Measurements from ENCODE around the gene BLTP3B. TPM values are rescaled to one million over a fixed set of nuclear protein-coding genes. Genes with fewer than 3 reads are reported as not detected.

BLTP3B gene
- total RNA-seq, 3 donors from 2014 or later = 29.2 to 42.4 (median 40.8) TPM

GRCh38 chr12:100114574-100114973 lies 28.1 kb downstream of the BLTP3B start:
- no peak for DNase-seq (ENCODE audit: low spot score in 2 of 2)
- Histone ChIP-seq H3K4me3 (no peak overlapping the region), H3K27me3 (no peaks in the 10 kb centered on the region), H3K4me1 (peaks cover 0 to 6% of the 10 kb centered on the region in 2 donors), H3K9me3 (no peaks in the 10 kb centered on the region), H3K36me3 (no peaks in the 10 kb centered on the region), H3K27ac (peak overlapping the region in 1 of 2 donors; percentile 31)
- intact Hi-C loops (cut with DNase I; ENCODE audit: low total_unique reads) = no loop called here
- TF ChIP-seq POLR2AphosphoS5 (IDR thresholded peaks at IDR 0.05) (no peak), POLR2A (IDR thresholded peaks at IDR 0.05) (no peak)
- TF ChIP-seq, protein P1, sequence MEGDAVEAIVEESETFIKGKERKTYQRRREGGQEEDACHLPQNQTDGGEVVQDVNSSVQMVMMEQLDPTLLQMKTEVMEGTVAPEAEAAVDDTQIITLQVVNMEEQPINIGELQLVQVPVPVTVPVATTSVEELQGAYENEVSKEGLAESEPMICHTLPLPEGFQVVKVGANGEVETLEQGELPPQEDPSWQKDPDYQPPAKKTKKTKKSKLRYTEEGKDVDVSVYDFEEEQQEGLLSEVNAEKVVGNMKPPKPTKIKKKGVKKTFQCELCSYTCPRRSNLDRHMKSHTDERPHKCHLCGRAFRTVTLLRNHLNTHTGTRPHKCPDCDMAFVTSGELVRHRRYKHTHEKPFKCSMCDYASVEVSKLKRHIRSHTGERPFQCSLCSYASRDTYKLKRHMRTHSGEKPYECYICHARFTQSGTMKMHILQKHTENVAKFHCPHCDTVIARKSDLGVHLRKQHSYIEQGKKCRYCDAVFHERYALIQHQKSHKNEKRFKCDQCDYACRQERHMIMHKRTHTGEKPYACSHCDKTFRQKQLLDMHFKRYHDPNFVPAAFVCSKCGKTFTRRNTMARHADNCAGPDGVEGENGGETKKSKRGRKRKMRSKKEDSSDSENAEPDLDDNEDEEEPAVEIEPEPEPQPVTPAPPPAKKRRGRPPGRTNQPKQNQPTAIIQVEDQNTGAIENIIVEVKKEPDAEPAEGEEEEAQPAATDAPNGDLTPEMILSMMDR (IDR thresholded peaks at IDR 0.05) = no peak

- H3K36me3 ChIP-seq = no peaks in the 10 kb centered on the region
- no peak for DNase-seq (ENCODE audit: low spot score in 2 of 2)
- TF ChIP-seq POLR2AphosphoS5 (IDR thresholded peaks at IDR 0.05) = no peak
- TF ChIP-seq, protein P1 (IDR thresholded peaks at IDR 0.05) = no peak
- TF ChIP-seq POLR2A (IDR thresholded peaks at IDR 0.05) = no peak
- H3K4me3 ChIP-seq = no peak overlapping the region
- intact Hi-C loops (cut with DNase I; ENCODE audit: low total_unique reads) = no loop called here
- H3K27me3 ChIP-seq = no peaks in the 10 kb centered on the region
- no peak overlapping the region for H3K27ac ChIP-seq
- H3K4me1 ChIP-seq = peaks cover 0 to 6% of the 10 kb centered on the region in 2 donors
- no peaks in the 10 kb centered on the region for H3K9me3 ChIP-seq
Observed at GRCh38 chr12:100110276-100110675, 32.4 kb downstream of the BLTP3B start.

GRCh38 chr12:100106861-100107260 lies 35.8 kb downstream of the BLTP3B start:
- Histone ChIP-seq H3K4me3 (no peak overlapping the region), H3K9me3 (no peaks in the 10 kb centered on the region), H3K4me1 (no peaks in the 10 kb centered on the region), H3K27me3 (no peaks in the 10 kb centered on the region), H3K36me3 (no peaks in the 10 kb centered on the region), H3K27ac (no peak overlapping the region)
- intact Hi-C loops (cut with DNase I; ENCODE audit: low total_unique reads) = no loop called here
- no peak for DNase-seq (ENCODE audit: low spot score in 2 of 2)
- TF ChIP-seq POLR2A (IDR thresholded peaks at IDR 0.05) (no peak), POLR2AphosphoS5 (IDR thresholded peaks at IDR 0.05) (no peak)
- TF ChIP-seq, protein P1 (IDR thresholded peaks at IDR 0.05) = no peak

GRCh38 chr12:100105661-100106060 lies 37.0 kb downstream of the BLTP3B start:
- Histone ChIP-seq H3K4me3 (no peak overlapping the region), H3K27ac (no peak overlapping the region), H3K27me3 (no peaks in the 10 kb centered on the region), H3K4me1 (no peaks in the 10 kb centered on the region), H3K36me3 (no peaks in the 10 kb centered on the region), H3K9me3 (no peaks in the 10 kb centered on the region)
- TF ChIP-seq, protein P1 (IDR thresholded peaks at IDR 0.05) = no peak
- TF ChIP-seq POLR2AphosphoS5 (IDR thresholded peaks at IDR 0.05) (no peak), POLR2A (IDR thresholded peaks at IDR 0.05) (no peak)
- intact Hi-C loops (cut with DNase I; ENCODE audit: low total_unique reads) = no loop called here
- DNase-seq (ENCODE audit: low spot score in 2 of 2) = no peak

- intact Hi-C loops (cut with DNase I; ENCODE audit: low total_unique reads) = no loop called here
- H3K4me3 ChIP-seq = no peak overlapping the region
- H3K9me3 ChIP-seq = no peaks in the 10 kb centered on the region
- DNase-seq (ENCODE audit: low spot score in 2 of 2) = no peak
- no peaks in the 10 kb centered on the region for H3K27me3 ChIP-seq
- no peaks in the 10 kb centered on the region for H3K4me1 ChIP-seq
- no peak overlapping the region for H3K27ac ChIP-seq
- H3K36me3 ChIP-seq = no peaks in the 10 kb centered on the region
- TF ChIP-seq, protein P1 (IDR thresholded peaks at IDR 0.05) = no peak
- TF ChIP-seq POLR2A (IDR thresholded peaks at IDR 0.05) (no peak), POLR2AphosphoS5 (IDR thresholded peaks at IDR 0.05) (no peak)
Observed at GRCh38 chr12:100101000-100101399, 41.7 kb downstream of the BLTP3B start.

Other genes with a start within 250 kb of the BLTP3B start
- 100 to 1,000 TPM in 1 of 3 donors, 10 to 100 TPM in 2; 16.6 to 115 (median 32.4) TPM for gene ANKS1B, start 157.9 kb downstream of the BLTP3B start, total RNA-seq
- 10 to 100 TPM; 11.2 to 33.5 (median 21.0) TPM for gene ACTR6, start 57.9 kb upstream of the BLTP3B start, total RNA-seq
- 1 to 10 TPM; 1.3 to 2.3 (median 2.0) TPM for gene DEPDC4, start 124.2 kb upstream of the BLTP3B start, total RNA-seq
- gene SCYL2, start 124.3 kb upstream of the BLTP3B start, total RNA-seq = 10 to 100 TPM; 39.4 to 92.2 (median 53.7) TPM
- gene SLC17A8, start 214.2 kb upstream of the BLTP3B start, total RNA-seq = not detected

Measured in breast epithelium (tissue), 4 donors.